ENCODE data around the gene PAK1IP1. TPM values are rescaled to one million over a fixed set of nuclear protein-coding genes. Genes with fewer than 3 reads are reported as not detected.

The PAK1IP1 gene
- total and polyA plus RNA-seq, 9 donors = 5.6 to 21.7 (median 12.4) TPM

GRCh38 chr6:10685092-10685915, 9.5 kb upstream of the PAK1IP1 start:
- intact Hi-C loops (cut with DNase I) = no loop called here
- DNase-seq = no peak
- no peaks in the 10 kb centered on the region for H3K9me3 ChIP-seq
- H3K27me3 ChIP-seq = no peaks in the 10 kb centered on the region
- 69 to 81% (median 77%) methylated on average over 3 of the region's 3 CpGs for WGBS, 3 donors
- no peak for TF ChIP-seq CTCF (IDR thresholded peaks at IDR 0.05)
- no peak for TF ChIP-seq POLR2A (IDR thresholded peaks at IDR 0.05)
- no peak for TF ChIP-seq EP300 (IDR thresholded peaks at IDR 0.05)
- H3K27ac ChIP-seq = no peak overlapping the region
- H3K36me3 ChIP-seq = no peaks in the 10 kb centered on the region
- no peaks in the 10 kb centered on the region for H3K4me1 ChIP-seq (ENCODE audit: insufficient read depth)
- no peak overlapping the region for H3K4me3 ChIP-seq

DNA sequence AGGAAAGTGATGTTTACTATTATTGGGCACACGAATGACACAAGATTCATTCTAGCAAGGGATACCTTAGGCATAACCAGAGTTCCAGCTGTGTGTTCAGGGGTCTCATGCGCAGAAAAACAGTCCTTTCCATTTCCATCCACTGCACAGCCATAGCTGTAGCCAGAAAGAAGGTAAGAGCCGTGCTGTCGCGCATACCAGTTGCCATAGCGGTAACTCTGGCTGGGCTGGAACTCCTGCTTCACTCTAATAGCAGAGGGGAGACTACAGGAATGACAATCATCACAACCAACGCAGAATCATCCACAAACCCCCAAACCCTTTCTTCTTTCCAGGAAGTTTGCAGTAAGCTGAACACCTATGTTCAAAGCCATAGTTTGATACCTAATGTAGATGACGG, 7.9 kb upstream of the PAK1IP1 start:
- no peak for DNase-seq
- intact Hi-C loops (cut with DNase I) = no loop called here
- H3K4me1 ChIP-seq (ENCODE audit: insufficient read depth) = no peaks in the 10 kb centered on the region
- TF ChIP-seq POLR2A (IDR thresholded peaks at IDR 0.05) = no peak
- TF ChIP-seq CTCF (IDR thresholded peaks at IDR 0.05) = no peak
- no peak for TF ChIP-seq EP300 (IDR thresholded peaks at IDR 0.05)
- H3K9me3 ChIP-seq = no peaks in the 10 kb centered on the region
- H3K27me3 ChIP-seq = no peaks in the 10 kb centered on the region
- H3K4me3 ChIP-seq = no peak overlapping the region
- no peak overlapping the region for H3K27ac ChIP-seq
- no peaks in the 10 kb centered on the region for H3K36me3 ChIP-seq
- WGBS, 3 donors = 75 to 84% (median 76%) methylated on average over 8 of the region's 8 CpGs

- 31 to 35% (median 34%) methylated on average over 6 of the region's 6 CpGs for WGBS, 3 donors
Measured at GRCh38 chr6:10687582-10687981, 7.2 kb upstream of the PAK1IP1 start.

More at GRCh38 chr6:10687582-10687981, 7.2 kb upstream of the PAK1IP1 start:
- DNase-seq = no peak
- intact Hi-C loops (cut with DNase I) = no loop called here
- Histone ChIP-seq H3K4me3 (no peak overlapping the region), H3K9me3 (no peaks in the 10 kb centered on the region), H3K4me1 (ENCODE audit: insufficient read depth) (no peaks in the 10 kb centered on the region), H3K27ac (no peak overlapping the region), H3K27me3 (no peaks in the 10 kb centered on the region), H3K36me3 (no peaks in the 10 kb centered on the region)
- TF ChIP-seq EP300 (IDR thresholded peaks at IDR 0.05) = no peak
- no peak for TF ChIP-seq CTCF (IDR thresholded peaks at IDR 0.05)
- no peak for TF ChIP-seq POLR2A (IDR thresholded peaks at IDR 0.05)

All from ovary (tissue), 9 donors.